NCI-H146 treated with DMSO at 0.1 percent for 48 hours (cell line): ENCODE results near the gene SLC4A7.
"Not testable (repeated sequence)": the region's sequence is repeated elsewhere in the genome, so short reads cannot be mapped to it uniquely, and the experiment has no call there.

Source experiments
- DNase-seq: peaks from one replicate; lab custom pipeline; 2025; ENCODE audit not compliant: unreplicated experiment; lab: John Stamatoyannopoulos, UW

The SLC4A7 gene

GRCh38 chr3:27484015-27484844, at the start of gene SLC4A7:
Gene SLC4A7 (minus strand): TSS chr3:27484384. CDS start chr3:27484126, 258 bp downstream.
- DNase-seq: peak; percentile 76

- no peak for DNase-seq
Measured at GRCh38 chr3:27533261-27533607, 49.0 kb upstream of the SLC4A7 start.

GRCh38 chr3:27532426-27533260, 48.5 kb upstream of the SLC4A7 start:
- DNase-seq: no peak

GRCh38 chr3:27531193-27531751, 47.1 kb upstream of the SLC4A7 start:
- DNase-seq: not testable (repeated sequence)

- no peak for DNase-seq
Measured at GRCh38 chr3:27528791-27529190, 44.6 kb upstream of the SLC4A7 start.

- no peak for DNase-seq
Measured at GRCh38 chr3:27526614-27527315, 42.6 kb upstream of the SLC4A7 start.

- no peak for DNase-seq
Measured at GRCh38 chr3:27521872-27522265, 37.7 kb upstream of the SLC4A7 start.

GRCh38 chr3:27521179-27521871, 37.1 kb upstream of the SLC4A7 start:
- no peak for DNase-seq

GRCh38 chr3:27511724-27512422, 27.7 kb upstream of the SLC4A7 start:
- DNase-seq: no peak

- no peak for DNase-seq
Measured at GRCh38 chr3:27509376-27509775, 25.2 kb upstream of the SLC4A7 start.

GRCh38 chr3:27508424-27508823, 24.2 kb upstream of the SLC4A7 start:
- DNase-seq: no peak

GRCh38 chr3:27507515-27508266, 23.5 kb upstream of the SLC4A7 start:
- DNase-seq: peak; percentile 26

- no peak for DNase-seq
Measured at GRCh38 chr3:27507111-27507510, 22.9 kb upstream of the SLC4A7 start.

GRCh38 chr3:27504749-27505148, 20.6 kb upstream of the SLC4A7 start:
- DNase-seq: no peak

GRCh38 chr3:27503526-27503925, 19.3 kb upstream of the SLC4A7 start:
- no peak for DNase-seq

GRCh38 chr3:27501759-27502158, 17.6 kb upstream of the SLC4A7 start:
- DNase-seq: no peak

- no peak for DNase-seq
Measured at GRCh38 chr3:27500986-27501385, 16.8 kb upstream of the SLC4A7 start.

GRCh38 chr3:27500035-27500434, 15.9 kb upstream of the SLC4A7 start:
- DNase-seq: no peak

- DNase-seq: no peak
Measured at GRCh38 chr3:27494784-27495183, 10.6 kb upstream of the SLC4A7 start.
